GM18951 (cell line): ENCODE results near the gene EMC1.

ENCODE experiments used
- POLR2A ChIP-seq: IDR thresholded peaks from 4 replicates; pipeline ENCODE4 v1.6.1; 2011; ENCODE audit warnings: mild to moderate bottlenecking; ENCODE audit not compliant: insufficient read length, insufficient read depth; ENCODE audit errors: extremely low read depth
- in situ Hi-C: fragments of 300-500 bp; cut with MboI; formaldehyde crosslinking; loops from one replicate; pipeline ENCODE4 v1.12.0; 2022; ENCODE audit warnings: low sequenced_read_pairs, mixed read lengths, inconsistent platforms; ENCODE audit not compliant: unreplicated experiment

Gene EMC1

GRCh38 chr1:19250629-19251304 lies 557 bp downstream of the EMC1 start:
- in situ Hi-C loops: no loop called here

GRCh38 chr1:19240673-19241538 lies 10.4 kb downstream of the EMC1 start:
- peak; percentile 11 for TF ChIP-seq POLR2A
- in situ Hi-C loops: loop anchor here (25.0 kb wide), 1 partner anchor 329 kb away; the partner anchor contains the start of gene ALDH4A1

More at GRCh38 chr1:19250629-19251304, 557 bp downstream of the EMC1 start:
- TF ChIP-seq POLR2A: no peak

DNA sequence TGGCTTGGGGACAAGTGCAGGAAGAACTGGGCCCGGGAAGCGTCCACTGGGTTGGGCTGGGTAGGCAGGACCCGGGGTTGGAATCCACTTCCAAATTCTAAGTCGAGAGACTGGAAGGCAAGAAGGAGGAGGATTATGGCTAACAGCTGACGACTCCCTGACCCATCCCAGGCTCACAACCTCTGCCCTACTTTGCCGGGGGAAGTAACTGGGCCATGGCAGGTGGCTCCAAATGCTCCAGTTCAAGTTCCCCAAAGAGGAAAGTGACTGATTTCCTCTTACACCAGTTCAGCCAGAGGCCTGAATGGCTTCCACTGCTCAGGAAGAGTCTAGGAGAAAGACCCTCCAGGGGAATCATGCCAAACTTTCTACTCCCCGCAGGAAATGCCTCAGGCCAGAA lies 11.4 kb downstream of the EMC1 start:
- no peak for TF ChIP-seq POLR2A

GRCh38 chr1:19234224-19234623 lies 17.1 kb downstream of the EMC1 start:
- no peak for TF ChIP-seq POLR2A
- in situ Hi-C loops: loop anchor here (25.0 kb wide), 1 partner anchor 322 kb away; the partner anchor contains the start of gene ALDH4A1

More for the DNA sequence above, 11.4 kb downstream of the EMC1 start:
- in situ Hi-C loops: loop anchor here (25.0 kb wide), 1 partner anchor 328 kb away; the partner anchor contains the start of gene ALDH4A1

- no peak for TF ChIP-seq POLR2A
- in situ Hi-C loops: loop anchor here (25.0 kb wide), 1 partner anchor 320 kb away; the partner anchor contains the start of gene ALDH4A1
These were observed 18.8 kb downstream of the EMC1 start for GRCh38 chr1:19232524-19232846.

GRCh38 chr1:19231736-19232523 lies 19.4 kb downstream of the EMC1 start:
- in situ Hi-C loops: loop anchor here (25.0 kb wide), 1 partner anchor 320 kb away; the partner anchor contains the start of gene ALDH4A1

DNA sequence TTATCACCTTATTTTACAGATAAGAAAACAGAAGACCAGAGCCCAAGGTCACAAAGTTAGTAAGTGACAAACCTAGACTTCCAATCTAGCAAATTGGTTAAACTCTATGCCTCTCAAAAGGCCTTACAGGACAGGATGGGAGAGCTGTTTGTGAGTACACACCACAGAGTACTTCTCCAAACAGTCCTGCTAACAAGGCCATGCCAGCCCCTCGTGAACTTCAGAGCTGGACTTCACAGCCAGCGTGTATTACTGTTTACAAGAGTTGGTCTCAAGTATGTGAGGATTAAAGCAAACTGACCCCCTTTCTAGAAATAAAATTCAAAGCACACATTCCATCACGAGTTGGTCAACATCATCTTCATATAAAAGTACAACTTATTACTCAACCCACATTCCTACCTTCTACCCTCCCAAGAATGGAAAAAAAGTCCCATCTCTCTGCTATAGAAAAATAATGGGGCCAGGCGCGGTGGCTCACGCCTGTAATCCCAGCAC lies 21.4 kb downstream of the EMC1 start:
- in situ Hi-C loops: loop anchor here (25.0 kb wide), 1 partner anchor 318 kb away; the partner anchor contains the start of gene ALDH4A1

DNA sequence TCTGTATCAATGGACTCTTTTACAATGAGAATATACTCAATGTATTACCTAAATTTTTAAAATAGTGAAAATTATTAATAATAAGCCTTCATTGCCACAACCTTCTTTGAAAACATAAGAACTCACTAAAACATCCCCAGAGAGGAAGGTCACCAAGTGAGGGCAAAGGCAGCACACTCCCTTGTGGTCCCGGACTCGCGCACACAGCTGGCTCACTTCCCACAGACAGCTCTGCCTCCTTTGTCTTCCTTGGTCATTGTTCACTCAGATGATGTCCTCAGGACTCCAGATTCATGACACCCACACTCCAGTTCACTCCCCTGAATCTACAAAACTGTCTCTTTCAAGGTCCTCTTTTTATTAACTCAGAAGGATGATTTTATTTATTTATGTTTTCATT lies 22.1 kb downstream of the EMC1 start:
- in situ Hi-C loops: loop anchor here (25.0 kb wide), 1 partner anchor 317 kb away; the partner anchor contains the start of gene ALDH4A1
- no peak for TF ChIP-seq POLR2A

More for the DNA sequence above, 21.4 kb downstream of the EMC1 start:
- no peak for TF ChIP-seq POLR2A

- TF ChIP-seq POLR2A: no peak
- in situ Hi-C loops: no loop called here
These were observed 28.1 kb downstream of the EMC1 start for GRCh38 chr1:19222979-19223824.

- no peak for TF ChIP-seq POLR2A
- in situ Hi-C loops: no loop called here
These were observed 28.8 kb downstream of the EMC1 start for GRCh38 chr1:19222573-19222972.

- in situ Hi-C loops: no loop called here
- no peak for TF ChIP-seq POLR2A
These were observed 30.3 kb downstream of the EMC1 start for GRCh38 chr1:19220991-19221390.
